NCI-H748 (cell line): ENCODE measurements around the gene C2CD2.

Experiments
- DNase-seq: peaks from one replicate; lab custom pipeline; 2025; ENCODE audit not compliant: unreplicated experiment; lab: John Stamatoyannopoulos, UW

The C2CD2 gene

DNA sequence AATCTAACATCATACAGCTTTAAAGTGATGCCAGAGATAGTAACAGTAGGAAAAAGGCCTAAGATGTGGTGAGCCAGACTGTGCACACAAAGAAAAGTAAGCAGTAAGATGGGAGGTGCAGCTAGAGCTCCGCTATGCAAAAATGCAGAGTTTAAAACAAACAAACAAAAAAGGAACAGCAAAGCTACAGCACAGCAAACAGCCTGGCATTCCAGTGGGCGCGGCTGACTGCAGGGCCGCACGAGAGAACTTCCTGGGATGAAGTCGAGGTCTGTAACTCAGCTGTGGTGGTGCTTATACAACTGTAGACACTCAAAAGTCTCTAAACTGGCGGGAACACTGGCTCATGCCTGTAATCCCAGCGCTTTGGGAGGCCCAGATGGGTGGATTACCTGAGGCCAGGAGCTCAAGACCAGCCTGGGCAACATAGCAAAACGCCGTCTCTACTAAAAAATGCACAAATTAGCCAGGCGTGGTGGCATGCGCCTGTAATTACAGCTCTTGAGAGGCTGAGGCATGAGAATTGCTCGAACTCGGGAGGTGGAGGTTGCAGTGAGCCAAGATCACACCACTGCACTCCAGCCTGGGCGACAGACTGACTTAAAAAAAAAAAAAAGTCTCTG, 104.7 kb downstream of the C2CD2 start:
- DNase-seq, result no peak

DNA sequence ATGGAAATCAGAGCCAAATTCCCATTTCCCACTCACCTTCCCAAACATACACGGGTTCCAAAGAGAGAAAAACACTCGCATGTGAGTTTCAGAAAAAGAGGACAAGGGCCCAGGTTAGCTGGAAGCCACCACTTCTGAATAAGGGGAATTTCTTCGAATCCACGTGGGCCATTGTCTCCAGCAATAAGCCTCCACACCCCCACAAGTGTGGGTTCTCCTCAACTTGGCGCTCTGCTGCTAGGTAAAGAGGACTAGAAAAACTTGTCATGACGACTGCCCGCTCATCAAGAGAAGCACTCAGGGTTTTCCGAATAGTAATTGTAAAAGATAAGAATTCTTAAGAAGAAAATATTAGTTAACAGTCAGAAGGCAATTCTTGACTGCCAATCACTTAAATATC, 105.3 kb downstream of the C2CD2 start:
- no peak for DNase-seq

DNA sequence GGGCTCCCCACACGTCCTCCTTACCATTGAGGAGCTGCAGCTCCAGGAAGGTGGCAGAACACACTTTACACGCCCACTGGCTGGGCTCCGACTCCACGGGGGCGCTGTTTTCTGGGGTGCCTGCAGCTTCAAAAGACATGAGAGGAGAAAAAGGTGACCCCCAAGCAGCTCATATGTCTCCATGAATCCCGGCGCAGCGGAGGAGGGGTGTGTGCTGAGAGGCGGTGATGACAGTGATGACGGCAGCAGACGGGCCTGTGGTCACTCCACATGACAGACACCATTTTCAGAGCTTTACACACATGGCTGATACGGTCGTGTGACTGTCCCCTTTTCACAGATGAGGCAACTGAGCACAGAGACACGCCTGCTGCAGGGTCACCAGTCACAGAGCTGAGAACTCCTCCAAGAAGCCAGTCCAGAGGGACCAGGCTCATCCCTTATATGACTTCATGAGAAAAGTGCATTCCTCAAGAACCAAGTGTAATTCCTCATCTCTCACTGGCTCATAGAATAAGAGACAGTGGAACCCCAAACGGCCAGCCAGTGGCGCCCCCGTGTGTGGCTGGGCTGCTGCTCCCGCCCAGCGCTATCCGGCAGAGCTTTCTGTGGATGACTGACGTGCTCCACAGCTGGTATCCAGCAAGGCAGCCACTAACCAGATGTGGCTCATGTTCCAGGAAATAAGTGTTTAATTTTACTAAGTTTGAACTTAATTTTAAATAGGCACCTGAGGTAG, 106.6 kb downstream of the C2CD2 start:
- no peak for DNase-seq

DNA sequence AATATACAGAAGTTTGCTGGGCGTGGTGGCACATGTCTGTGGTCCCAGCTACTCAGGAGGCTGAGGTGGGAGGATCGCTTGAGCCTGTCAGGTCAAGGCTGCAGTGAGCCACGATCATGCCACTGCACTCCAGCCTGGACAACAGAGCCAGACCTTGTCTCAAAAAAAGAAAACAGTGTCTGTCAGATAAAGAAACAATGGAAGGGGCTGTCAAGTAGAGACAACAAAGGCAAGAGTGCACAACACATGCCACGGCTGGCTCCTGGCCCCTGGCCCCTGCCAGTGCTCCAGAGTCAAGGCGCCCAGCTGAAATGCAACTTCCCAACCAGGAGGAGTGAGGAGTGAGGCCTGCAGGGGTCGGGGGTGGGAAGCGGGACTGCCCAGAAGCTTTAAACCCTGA, 107.3 kb downstream of the C2CD2 start:
- DNase-seq, result no peak

DNA sequence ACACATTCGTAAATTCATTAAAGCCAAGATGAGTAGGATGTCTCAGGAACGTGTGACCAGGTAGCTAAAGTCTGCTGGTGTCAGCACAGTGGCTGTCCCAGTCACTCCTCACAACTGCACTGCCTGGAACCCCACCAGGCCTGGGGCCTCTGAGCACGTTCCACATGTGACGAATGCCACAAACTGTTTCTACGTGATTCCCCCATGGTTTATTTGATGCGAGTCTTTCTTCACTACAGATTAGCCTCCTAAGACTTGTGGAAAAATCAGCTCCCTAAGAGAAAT, 107.8 kb downstream of the C2CD2 start:
- no peak for DNase-seq

DNA sequence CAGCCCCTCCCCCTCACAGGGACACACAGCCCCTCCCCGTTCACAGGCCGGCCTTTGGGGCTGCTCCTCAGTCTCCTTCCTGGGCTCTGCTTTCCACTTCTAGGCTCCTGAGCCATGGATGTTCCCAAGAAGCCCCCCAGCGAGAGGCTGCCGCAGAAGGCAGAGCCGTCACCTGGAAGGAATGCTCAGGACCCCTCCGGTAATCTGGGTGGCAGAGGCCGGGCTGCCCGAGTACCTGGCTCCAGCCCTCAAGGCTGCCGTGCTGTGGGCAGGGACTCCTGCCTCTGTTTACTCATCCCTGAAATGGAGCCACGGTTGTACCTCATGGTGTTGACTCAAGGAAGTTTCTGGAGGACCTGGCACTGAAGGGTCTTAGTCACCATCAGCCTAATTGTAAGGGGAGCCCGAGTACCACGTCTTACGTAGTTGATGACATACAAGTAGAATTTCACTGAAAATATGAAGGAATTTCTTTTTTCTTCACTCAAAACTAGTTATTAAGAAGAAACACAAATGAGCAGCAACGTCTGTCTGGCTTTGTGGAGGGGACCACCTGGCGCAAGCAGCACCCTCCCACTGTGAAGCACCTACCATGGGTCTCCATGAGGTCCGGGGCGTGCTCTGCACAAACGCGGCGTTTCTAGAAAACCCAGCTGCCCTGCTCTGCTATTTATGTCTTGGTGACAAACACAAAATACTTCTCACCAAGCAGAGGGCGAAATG, 108.3 kb downstream of the C2CD2 start:
- DNase-seq, result no peak

DNA sequence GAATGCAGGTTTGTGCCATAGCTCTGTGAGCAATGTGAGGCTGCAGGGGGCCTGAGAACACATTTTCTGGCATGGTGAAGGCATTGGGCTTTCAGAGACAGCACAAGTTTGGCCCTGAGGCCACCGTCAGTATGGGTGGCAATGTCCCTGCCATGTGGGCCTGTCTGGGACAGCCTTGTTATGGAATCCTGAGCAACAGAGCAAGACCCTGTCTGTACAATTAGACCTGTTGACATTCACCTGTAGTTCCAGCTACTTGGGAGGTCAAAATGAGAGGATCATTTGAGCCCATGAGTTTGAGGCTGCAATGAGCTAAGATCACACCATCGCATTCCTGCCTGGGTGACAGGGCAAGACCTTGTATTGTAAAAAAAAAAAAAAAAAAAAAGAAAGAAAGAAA, 110.2 kb downstream of the C2CD2 start:
- DNase-seq, result no peak

GRCh38 chr21:41840880-41841279, 112.9 kb downstream of the C2CD2 start:
- no peak for DNase-seq

DNA sequence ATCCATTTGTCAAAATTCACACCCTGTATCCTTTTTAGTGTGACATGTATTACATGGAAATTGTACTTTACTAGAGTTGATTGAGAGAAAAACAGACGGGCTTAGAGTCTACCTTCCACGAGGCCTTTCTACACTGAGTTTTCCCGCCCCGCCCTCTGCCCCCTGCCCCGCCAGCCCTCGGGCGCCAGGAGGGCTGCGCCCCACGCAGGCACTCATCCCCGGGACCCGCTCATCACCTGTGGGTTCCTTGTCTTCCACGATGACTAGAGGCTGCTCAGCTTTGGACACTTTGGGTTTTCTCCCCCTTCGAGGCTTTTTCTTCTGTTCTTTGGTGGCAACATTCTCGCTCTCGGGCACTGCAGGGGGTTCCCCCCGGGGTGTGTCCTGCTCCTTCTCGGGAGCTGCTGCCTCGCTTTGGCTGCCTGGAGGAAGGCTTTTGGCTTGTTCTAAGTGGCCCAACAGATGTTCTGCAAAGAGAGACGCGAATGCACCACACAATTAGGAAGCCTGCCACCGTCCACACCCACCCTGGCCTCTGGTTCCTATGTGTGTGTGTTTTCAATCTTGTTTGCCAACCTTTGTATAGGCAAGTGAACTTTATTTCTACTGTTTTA, 114.3 kb downstream of the C2CD2 start:
- no peak for DNase-seq

- no peak for DNase-seq
These were observed 116.0 kb downstream of the C2CD2 start for GRCh38 chr21:41837756-41838297.

DNA sequence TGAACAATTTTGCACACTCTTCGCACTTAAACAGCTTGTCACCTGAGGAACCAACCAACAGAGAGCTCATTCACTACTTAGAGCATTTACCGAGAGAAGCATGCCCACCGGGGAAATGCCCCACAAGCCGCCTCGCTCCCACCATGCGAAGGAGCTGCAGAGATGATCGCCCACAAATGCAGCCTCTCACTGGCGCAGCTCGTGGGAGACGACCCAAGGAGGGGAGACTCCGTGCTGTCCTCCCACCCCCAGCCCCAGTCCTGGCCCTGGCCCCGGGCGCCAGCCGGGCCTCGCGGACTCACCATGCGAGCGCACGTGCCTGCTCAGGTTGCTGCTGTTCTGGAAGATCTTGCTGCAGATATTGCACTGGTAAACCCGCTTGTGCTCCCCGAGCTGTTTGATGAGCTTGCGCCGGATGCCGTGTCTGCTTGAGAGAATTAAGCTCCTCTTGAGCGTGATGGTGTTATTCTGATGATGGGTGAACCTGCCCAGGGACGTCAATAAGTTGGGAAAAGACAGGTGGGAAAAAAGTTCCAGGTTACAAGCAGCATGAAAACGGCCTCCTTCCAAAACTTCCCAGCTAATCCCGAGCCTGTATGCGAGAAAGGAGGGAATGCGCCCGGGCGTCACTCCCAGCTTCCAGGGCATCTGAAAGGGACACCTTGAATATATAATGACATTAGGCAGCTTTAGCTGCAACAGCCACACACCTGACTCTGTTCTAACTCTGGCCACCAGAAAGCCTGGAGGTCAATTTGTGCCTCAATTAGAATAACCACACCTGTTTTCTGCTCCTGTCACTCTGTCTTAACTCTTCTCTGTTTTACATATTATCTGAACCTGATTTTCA, 117.4 kb downstream of the C2CD2 start:
- no peak for DNase-seq

DNA sequence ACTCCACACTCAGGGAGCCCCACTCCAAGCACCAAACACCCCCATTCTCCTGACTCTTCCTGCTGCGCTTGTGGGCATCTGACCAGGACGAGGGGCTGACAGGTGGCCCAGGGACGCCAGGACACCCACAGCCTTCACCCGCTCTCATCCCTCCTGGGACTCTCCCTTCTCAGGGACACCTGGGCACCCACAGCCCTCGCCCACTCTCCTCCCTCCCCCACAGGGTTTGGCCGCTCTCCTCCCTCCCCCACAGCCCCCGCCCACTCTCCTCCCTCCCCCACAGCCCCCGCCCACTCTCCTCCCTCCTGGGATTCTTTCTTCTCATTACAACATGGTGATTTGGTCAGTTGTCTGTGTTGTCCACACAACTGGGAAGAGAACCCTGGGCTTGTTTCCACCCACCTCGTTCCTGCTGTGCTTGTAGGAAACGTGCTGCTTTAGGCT, 118.1 kb downstream of the C2CD2 start:
- no peak for DNase-seq
